ENCODE measurements around the gene RSPO3.

Gene RSPO3

GRCh38 chr6:127136786-127137185, 18.3 kb downstream of the RSPO3 start:
- TF ChIP-seq CTCF (IDR thresholded peaks at IDR 0.05), result no peak
- Histone ChIP-seq H3K27me3 (no peaks in the 10 kb centered on the region), H3K4me1 (no peaks in the 10 kb centered on the region), H3K36me3 (no peaks in the 10 kb centered on the region), H3K4me3 (no peak overlapping the region), H3K27ac (no peak overlapping the region), H3K9me3 (no peaks in the 10 kb centered on the region)
- intact Hi-C loops (cut with DNase I; ENCODE audit: low total_unique reads), result no loop called here
- no peak for DNase-seq

DNA sequence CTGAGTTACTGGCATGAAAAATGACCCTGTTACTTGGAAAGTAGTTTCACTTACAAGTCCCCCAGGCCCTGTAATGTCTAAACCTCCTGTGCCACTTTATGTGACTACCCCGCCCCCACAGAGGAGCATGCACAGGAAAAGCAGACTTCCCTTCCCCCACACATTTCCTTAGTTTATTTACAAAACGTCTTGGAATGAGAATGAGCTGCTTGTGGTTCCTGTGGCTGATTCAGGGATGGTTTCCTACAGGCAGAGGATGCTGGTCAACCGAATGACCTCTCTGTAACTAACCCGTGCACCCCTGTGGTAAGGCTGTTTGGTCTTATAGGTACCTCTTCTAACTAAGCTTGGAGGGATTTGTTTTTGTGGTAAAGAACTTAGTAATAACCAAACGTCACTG, 28.5 kb downstream of the RSPO3 start:
- Histone ChIP-seq H3K27ac (no peak overlapping the region), H3K4me1 (no peaks in the 10 kb centered on the region), H3K36me3 (no peaks in the 10 kb centered on the region), H3K27me3 (no peaks in the 10 kb centered on the region), H3K9me3 (no peaks in the 10 kb centered on the region), H3K4me3 (no peak overlapping the region)
- no peak for TF ChIP-seq CTCF (IDR thresholded peaks at IDR 0.05)
- DNase-seq, result no peak
- intact Hi-C loops (cut with DNase I; ENCODE audit: low total_unique reads), result no loop called here

DNA sequence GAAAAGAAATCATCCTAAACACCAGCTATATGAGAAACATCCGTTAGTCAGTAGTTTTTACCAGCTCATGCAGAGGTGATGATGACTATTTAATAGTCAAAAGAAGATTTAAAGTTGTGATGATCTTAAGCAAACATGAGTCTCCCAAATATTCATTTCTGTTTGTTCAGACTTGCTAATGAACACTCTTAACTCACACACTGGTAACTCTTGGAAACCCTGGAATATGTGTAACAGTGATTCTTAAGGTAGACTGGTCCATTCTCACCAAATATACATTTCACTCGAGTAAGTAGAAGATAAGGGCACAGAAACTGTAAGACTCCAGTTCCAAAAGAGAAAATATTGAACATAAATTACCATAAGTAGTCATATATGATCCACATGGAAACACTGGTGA, 29.1 kb downstream of the RSPO3 start:
- Histone ChIP-seq H3K27ac (no peak overlapping the region), H3K4me1 (no peaks in the 10 kb centered on the region), H3K27me3 (no peaks in the 10 kb centered on the region), H3K9me3 (no peaks in the 10 kb centered on the region), H3K36me3 (no peaks in the 10 kb centered on the region), H3K4me3 (no peak overlapping the region)
- no peak for TF ChIP-seq CTCF (IDR thresholded peaks at IDR 0.05)
- intact Hi-C loops (cut with DNase I; ENCODE audit: low total_unique reads), result no loop called here
- DNase-seq, result no peak

DNA sequence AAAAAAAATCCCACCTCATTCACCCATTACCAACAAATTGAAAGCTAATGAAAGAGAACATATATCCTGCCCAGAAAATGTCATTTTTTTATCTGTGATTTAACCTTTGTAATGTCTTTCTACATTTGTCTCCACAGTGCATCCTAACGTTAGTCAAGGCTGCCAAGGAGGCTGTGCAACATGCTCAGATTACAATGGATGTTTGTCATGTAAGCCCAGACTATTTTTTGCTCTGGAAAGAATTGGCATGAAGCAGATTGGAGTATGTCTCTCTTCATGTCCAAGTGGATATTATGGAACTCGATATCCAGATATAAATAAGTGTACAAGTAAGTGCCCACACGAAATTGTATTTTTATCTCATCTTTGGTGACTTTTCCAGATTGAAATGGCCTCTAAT, 30.0 kb downstream of the RSPO3 start:
- Histone ChIP-seq H3K9me3 (no peaks in the 10 kb centered on the region), H3K27ac (no peak overlapping the region), H3K4me1 (no peaks in the 10 kb centered on the region), H3K36me3 (no peaks in the 10 kb centered on the region), H3K4me3 (no peak overlapping the region), H3K27me3 (no peaks in the 10 kb centered on the region)
- DNase-seq, result no peak
- intact Hi-C loops (cut with DNase I; ENCODE audit: low total_unique reads), result no loop called here
- TF ChIP-seq CTCF (IDR thresholded peaks at IDR 0.05), result no peak

GRCh38 chr6:127154509-127154908, 36.0 kb downstream of the RSPO3 start:
- intact Hi-C loops (cut with DNase I; ENCODE audit: low total_unique reads), result no loop called here
- no peak for DNase-seq
- no peak for TF ChIP-seq CTCF (IDR thresholded peaks at IDR 0.05)
- Histone ChIP-seq H3K9me3 (no peaks in the 10 kb centered on the region), H3K27ac (no peak overlapping the region), H3K4me3 (no peak overlapping the region), H3K27me3 (no peaks in the 10 kb centered on the region), H3K4me1 (no peaks in the 10 kb centered on the region), H3K36me3 (no peaks in the 10 kb centered on the region)

DNA sequence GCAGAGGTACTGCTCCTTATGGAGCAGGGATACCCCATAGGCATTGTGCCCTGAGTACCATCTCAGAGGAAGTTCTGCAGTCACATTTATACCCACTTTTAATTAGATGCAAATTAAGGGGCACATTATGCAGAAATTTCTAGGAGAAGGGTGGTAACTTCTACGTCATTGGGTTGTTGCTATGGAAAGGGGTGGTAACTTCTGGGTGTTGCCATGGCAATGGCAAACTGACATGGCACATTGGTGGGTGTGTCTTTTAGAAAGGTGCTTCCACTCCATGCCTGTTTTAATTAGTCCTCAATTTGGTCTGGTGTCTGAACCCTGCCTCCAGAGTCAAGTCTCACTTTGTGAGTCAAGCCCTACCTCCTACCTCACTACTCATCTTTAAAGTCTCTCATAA, 42.0 kb downstream of the RSPO3 start:
- intact Hi-C loops (cut with DNase I; ENCODE audit: low total_unique reads), result no loop called here
- Histone ChIP-seq H3K9me3 (no peaks in the 10 kb centered on the region), H3K36me3 (no peaks in the 10 kb centered on the region), H3K27me3 (no peaks in the 10 kb centered on the region), H3K4me3 (no peak overlapping the region), H3K4me1 (no peaks in the 10 kb centered on the region), H3K27ac (no peak overlapping the region)
- TF ChIP-seq CTCF (IDR thresholded peaks at IDR 0.05), result no peak
- no peak for DNase-seq

All from tibial artery (tissue), 4 donors.